ENCODE results near the gene ANKRD13B.

- TF ChIP-seq CTCF (IDR thresholded peaks at IDR 0.05): no peak
- no peak for TF ChIP-seq POLR2AphosphoS5 (IDR thresholded peaks at IDR 0.05)
- no peak for TF ChIP-seq POLR2A (IDR thresholded peaks at IDR 0.05)
Observed at GRCh38 chr17:29577385-29578211, 15.3 kb upstream of the ANKRD13B start.

Measured in breast epithelium (tissue), 3 donors.